HG03354 (cell line): ENCODE data around the gene HSPB1.
"Not testable (repeated sequence)": the region's sequence is repeated elsewhere in the genome, so short reads cannot be mapped to it uniquely, and the experiment has no call there.

Source experiments
- ATAC-seq: cut with Tn5 transposase; IDR thresholded peaks from one replicate; pipeline ENCODE4 v1.9.1; 2021; ENCODE audit warnings: mild to moderate bottlenecking; ENCODE audit not compliant: unreplicated experiment, poor library complexity, severe bottlenecking

The HSPB1 gene

GRCh38 chr7:76329479-76329878 lies 27.0 kb downstream of the HSPB1 start:
- no peak for ATAC-seq

- ATAC-seq, result no peak
Measured at GRCh38 chr7:76330261-76330660, 27.8 kb downstream of the HSPB1 start.

- ATAC-seq, result no peak
Measured at GRCh38 chr7:76330673-76331072, 28.2 kb downstream of the HSPB1 start.

DNA sequence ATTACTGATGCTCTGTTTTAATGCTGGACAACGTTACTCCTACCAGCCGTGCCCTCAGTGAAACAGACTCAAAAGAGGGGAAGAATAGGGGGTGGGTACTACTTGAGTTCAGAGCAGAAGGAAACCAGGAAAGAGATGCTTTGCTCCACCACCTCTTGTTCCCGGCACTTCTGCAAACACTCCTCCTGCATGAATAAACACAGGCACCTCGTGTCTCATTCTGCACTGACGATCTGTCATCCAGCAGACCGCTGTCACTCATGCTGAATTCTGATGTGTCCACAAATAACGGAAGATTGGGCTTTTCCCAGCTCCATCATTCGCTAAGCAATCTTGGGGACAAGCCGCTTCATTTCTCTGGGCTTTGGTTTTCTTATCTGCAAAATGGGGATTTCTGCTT lies 29.6 kb downstream of the HSPB1 start:
- no peak for ATAC-seq

DNA sequence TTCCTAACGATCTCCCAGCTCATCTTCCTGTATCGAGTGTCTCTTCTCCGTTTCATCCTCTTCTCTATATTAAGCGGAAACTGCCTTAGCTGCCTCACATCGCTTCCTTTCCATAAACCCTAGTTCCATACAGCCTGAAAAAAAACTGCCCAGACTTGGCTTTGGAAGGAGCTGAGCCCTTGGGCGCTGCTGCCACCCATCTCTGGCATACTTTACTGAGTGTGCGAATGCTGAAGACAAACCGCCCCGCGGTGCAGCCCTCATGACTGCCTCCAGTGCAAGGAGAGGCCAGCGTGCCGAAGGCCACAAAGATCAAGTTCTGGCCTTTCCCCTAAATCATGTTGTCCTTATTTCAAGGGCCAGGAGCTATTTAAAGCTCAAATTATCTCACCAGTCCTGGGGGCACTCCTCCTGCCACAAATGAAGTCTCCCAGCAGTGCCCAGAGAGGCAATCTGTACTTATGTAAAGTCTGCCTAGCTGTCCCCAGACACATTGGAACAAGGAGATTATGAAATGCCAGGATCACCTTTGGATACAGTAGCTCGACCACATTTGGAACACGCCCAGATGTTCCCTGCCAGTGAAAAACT lies 31.1 kb downstream of the HSPB1 start:
- no peak for ATAC-seq

- no peak for ATAC-seq
Measured at GRCh38 chr7:76334320-76334967, 32.0 kb downstream of the HSPB1 start.

GRCh38 chr7:76335417-76335816 lies 32.9 kb downstream of the HSPB1 start:
- not testable (repeated sequence) for ATAC-seq

GRCh38 chr7:76336094-76336493 lies 33.6 kb downstream of the HSPB1 start:
- ATAC-seq, result no peak

- no peak for ATAC-seq
Measured at GRCh38 chr7:76337147-76337546, 34.7 kb downstream of the HSPB1 start.

DNA sequence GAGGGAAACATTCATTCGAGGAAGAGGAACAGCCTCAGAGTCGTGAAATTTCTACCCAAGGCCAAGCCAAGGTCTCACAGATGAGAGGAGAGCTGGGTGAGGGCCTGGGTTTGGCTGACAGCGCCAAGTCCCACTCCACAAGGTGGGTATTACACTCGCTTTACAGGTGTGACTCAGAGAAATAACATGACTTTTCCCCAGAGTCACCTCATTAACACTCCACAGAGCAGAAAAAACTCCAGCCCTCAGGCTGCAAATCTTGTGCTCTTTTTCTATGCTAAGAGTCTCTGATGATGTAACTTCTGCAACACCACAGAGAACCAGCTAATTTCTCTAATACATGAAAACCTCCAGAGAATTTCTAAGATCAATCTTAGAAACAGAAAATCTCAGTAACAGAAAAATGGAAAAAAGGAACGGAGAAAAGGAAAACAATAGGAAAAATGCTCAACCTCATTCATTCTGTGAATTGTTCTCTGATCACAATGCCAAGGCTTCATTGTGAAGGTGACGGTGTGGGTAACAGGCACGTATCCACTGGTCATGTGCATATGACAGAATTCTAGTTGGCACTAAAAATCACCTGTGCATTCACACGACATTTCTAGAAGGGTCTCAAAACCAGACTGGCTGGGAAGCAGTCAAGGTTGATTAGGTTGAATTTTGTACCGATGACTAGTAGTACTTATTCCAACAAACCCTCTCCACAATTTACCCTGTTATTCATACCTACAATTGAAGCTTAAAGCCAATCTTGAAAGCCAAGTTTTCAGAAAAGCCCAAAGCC lies 36.0 kb downstream of the HSPB1 start:
- no peak for ATAC-seq

DNA sequence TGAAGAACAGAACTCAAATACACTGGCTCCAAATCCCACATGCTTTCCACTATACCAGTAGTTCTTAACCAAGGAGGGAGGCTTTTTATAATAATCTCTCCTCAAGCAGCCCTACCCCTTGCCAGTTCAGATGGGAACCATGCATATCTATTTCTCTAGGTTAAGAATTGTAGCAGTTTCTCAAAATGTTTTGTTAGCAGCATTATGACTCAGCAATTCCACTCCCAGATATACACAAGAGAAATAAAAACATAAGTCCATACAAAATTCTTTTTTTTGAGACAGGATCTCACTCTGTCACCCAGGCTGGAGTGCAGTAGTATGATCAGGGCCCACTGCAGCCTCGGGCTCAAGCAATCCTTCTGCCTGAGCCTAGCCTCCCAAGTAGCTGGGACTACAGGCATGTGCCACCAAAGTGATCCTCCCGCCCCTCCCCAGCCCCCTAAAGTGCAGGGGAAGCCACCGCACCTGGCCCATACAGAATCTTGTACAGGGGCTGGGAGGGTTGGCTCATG lies 38.2 kb downstream of the HSPB1 start:
- no peak for ATAC-seq

DNA sequence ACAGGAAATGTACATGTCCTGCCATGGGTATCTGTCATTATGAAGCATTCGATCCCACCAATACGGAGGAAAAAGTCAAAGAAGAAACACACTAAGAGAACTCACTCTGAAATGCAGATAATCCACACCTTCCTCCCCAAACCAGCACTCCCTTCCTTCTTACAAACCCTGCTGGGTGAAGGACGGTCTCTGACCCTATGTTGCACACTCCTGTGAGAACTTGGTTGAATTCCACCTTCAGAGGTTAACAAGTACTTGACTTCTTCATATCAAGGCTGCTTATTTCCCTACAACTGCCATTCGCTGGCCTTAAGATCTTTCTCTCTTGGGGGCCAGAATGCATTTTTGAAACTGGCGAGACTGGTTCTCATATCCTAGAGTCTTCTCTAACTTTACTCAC lies 39.7 kb downstream of the HSPB1 start:
- ATAC-seq, result no peak

- no peak for ATAC-seq
Measured at GRCh38 chr7:76343294-76343930, 40.9 kb downstream of the HSPB1 start.

DNA sequence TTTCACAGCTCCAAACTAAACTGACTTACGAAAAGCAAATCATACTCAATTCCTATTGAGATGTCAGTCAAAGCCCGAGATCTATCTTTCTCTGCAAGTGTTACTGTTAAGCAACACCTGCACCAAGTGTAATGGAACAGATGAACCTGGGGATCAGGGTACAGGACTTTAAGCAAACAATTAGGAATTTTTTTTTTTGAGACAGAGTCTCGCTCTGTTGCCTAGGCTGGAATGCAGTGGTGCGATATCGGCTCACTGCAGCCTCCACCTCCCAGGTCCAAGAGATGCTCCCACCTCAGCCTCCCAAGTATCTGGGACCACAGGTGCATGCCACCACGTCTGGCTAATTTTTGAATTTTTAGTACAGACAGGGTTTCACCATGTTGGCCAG lies 41.5 kb downstream of the HSPB1 start:
- ATAC-seq, result no peak

DNA sequence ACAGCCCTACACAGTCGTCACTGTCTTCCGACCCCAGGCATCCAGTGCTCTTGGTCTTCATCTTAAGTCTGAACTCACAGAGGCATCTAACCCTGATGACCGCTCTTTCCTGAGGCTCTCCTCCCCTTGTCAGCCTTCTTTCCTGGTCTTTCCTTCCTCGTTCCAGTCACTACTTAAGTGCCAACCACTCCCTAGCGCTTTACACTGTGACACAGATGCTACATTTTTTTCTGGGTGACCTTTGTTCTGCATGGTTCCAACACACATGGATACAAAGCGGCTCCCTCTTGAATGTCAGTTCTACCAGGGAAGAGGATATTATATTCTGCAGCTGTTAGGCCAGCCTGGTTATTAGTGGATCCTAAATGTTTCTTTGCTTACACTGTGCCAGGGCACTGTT lies 43.6 kb downstream of the HSPB1 start:
- no peak for ATAC-seq

DNA sequence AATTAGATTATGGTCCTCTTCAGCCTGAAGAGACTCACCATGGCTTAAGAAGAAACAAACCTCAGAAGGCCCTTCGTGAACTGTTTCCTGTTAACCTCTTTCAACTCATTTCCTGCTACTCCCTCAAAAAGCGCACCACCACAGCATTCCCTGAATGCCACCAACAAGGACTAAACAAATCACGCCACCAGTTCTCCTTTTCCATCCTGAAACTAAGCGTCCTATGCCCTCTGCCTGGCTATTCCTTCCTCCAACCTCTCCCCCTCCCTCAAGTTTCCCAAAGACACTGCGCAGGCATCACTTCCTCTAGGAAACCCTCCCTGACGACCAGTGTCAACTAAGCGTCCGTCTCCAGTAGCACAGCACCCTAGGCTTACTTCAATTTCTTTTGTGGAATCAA lies 44.3 kb downstream of the HSPB1 start:
- no peak for ATAC-seq

DNA sequence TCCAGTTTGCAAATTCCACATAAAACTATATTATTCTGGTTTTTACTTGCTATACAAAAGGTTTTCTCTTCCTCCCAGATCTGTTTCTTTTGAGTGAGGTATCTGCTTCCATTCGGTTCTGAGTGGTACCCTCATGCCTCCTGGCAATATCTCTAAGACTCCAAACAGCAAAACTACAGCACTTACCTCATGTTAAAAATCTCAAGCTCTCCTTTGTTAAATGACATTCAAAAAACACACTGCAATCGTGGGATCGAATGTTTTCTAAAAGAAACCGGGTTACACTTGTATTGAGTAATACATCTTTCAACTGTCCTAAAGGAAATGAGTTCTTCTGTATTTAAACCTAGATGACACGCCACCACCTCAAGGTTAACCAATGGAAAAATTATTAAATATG lies 45.2 kb downstream of the HSPB1 start:
- ATAC-seq, result no peak

DNA sequence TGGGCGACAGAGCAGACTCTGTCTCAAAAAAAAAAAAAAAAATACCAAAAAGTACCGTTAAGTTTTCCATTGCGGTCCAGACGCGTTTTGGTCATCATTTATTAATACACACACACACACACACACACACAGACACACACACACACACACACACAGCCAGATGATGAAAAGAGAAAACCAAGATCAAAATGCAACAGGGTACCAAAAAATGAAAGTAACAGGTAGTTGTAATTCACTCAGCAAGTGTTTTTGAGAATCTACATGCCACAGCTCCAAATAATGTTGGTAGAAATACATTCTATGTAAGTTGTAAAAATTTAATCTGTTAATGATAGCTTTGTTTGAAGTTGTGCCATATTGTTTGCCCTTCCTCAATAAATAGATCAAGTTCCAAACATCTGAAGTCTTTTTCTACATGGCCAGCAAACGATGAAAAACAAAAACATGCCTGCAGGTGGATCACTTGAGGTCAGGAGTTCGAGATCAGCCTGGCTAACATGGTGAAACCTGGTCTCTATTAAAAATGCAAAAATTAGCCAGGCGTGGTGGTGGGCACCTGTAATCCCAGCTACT lies 46.9 kb downstream of the HSPB1 start:
- no peak for ATAC-seq

GRCh38 chr7:76351372-76351771 lies 48.9 kb downstream of the HSPB1 start:
- ATAC-seq, result no peak

DNA sequence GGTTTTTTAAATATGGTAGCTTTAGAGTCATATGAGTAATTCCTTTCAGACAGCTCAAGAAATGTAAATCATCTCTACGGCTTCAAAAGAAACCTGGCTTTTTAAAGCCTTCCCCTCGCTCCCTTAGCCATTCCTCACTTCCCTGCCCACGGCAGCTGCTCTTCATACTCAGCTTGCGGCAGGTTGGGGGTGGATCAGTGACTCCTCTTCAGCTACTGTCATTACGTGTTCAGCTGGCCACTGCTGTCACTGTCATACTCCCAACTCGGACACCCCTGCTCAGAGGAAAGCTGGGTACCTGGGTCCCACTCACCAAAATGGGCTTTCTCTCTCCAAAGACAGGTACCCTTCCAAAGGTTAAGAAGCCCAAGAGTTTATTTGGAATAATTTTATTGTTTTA lies 49.7 kb downstream of the HSPB1 start:
- ATAC-seq, result no peak
